Keratinocyte (primary cell): ENCODE results near the gene ANO9. TPM values are rescaled to one million over a fixed set of nuclear protein-coding genes. Genes with fewer than 3 reads are reported as not detected.

ENCODE experiments used
- DNase-seq: peaks from one replicate; pipeline ENCODE4 v3.0.0-alpha.2; 2011; ENCODE audit warnings: low read depth, missing footprints, low spot score
- FAIRE-seq: peaks from 2 replicates; lab custom pipeline; 2011; peaks lifted over from hg19 to GRCh38; lab: Jason Lieb, UNC
- H2AFZ ChIP-seq: 2 replicates; pipeline ENCODE4 v1.6.0; 2012; ENCODE audit warnings: low read length, control low read depth, inconsistent platforms; ENCODE audit not compliant: control insufficient read depth
- H3K27ac ChIP-seq: 2 replicates; pipeline ENCODE4 v1.5.1; 2011; ENCODE audit warnings: low read length; ENCODE audit not compliant: control insufficient read depth, insufficient read depth
- H3K27me3 ChIP-seq: 3 replicates; pipeline ENCODE4 v1.6.0; 2011; ENCODE audit warnings: low read length; ENCODE audit not compliant: control insufficient read depth, insufficient read depth; ENCODE audit errors: extremely low read depth
- H3K36me3 ChIP-seq, 2 experiments: 2 replicates in 1 of 2; 3 replicates in 1 of 2; pipeline ENCODE4 v1.5.1; 2011; ENCODE audit warnings: low read length in 2 of 2, mild to moderate bottlenecking in 1 of 2; ENCODE audit not compliant: control insufficient read depth in 2 of 2, insufficient read depth in 2 of 2; ENCODE audit errors: extremely low read depth in 1 of 2
- H3K4me1 ChIP-seq: 3 replicates; pipeline ENCODE4 v1.5.1; 2011; ENCODE audit warnings: low read length; ENCODE audit not compliant: control insufficient read depth, insufficient read depth; ENCODE audit errors: extremely low read depth
- H3K4me2 ChIP-seq: 3 replicates; pipeline ENCODE4 v1.6.0; 2011; ENCODE audit warnings: low read depth, low read length; ENCODE audit not compliant: control insufficient read depth, insufficient read depth; ENCODE audit errors: extremely low read depth
- H3K4me3 ChIP-seq, 3 experiments: fragments of 200-600 bp in 1 of 3; sonication (generic) in 1 of 3; 2 replicates in 2 of 3; 3 replicates in 1 of 3; pipeline ENCODE4 v1.5.1; 2011 to 2016; ENCODE audit warnings: low read length in 3 of 3, mild to moderate bottlenecking in 3 of 3, control low read depth in 2 of 3, inconsistent platforms in 1 of 3, low read depth in 1 of 3, mixed read lengths in 1 of 3, mixed run types in 1 of 3, moderate library complexity in 1 of 3; ENCODE audit not compliant: control insufficient read depth in 2 of 3, insufficient read depth in 2 of 3; ENCODE audit errors: extremely low read depth in 1 of 3
- H3K79me2 ChIP-seq: 2 replicates; pipeline ENCODE4 v1.6.0; 2012; ENCODE audit warnings: low read length; ENCODE audit not compliant: control insufficient read depth, insufficient read depth
- H3K9ac ChIP-seq: 3 replicates; pipeline ENCODE4 v1.6.0; 2011; ENCODE audit warnings: low read length; ENCODE audit not compliant: control insufficient read depth, insufficient read depth; ENCODE audit errors: extremely low read depth
- H3K9me1 ChIP-seq: 3 replicates; pipeline ENCODE4 v1.6.0; 2011; ENCODE audit warnings: low read length; ENCODE audit not compliant: control insufficient read depth, insufficient read depth; ENCODE audit errors: extremely low read depth
- H3K9me3 ChIP-seq: 2 replicates; pipeline ENCODE4 v1.5.1; 2012; ENCODE audit warnings: low read depth, low read length; ENCODE audit not compliant: control insufficient read depth
- H4K20me1 ChIP-seq: 3 replicates; pipeline ENCODE4 v1.6.0; 2011; ENCODE audit warnings: low read length; ENCODE audit not compliant: control insufficient read depth, insufficient read depth; ENCODE audit errors: extremely low read depth
- EZH2 ChIP-seq: IDR thresholded peaks from one replicate; pipeline ENCODE4 v1.6.1; 2012; ENCODE audit warnings: inconsistent platforms, mild to moderate bottlenecking, low read length, moderate library complexity
- dilution Hi-C: fragments of 300-500 bp; cut with MboI; formaldehyde crosslinking; loops from one replicate; pipeline ENCODE4 v1.7.0; 2020; ENCODE audit warnings: low sequenced_read_pairs; ENCODE audit not compliant: extremely low pct_ligation_motif_present
- polyA plus RNA-seq, 5 experiments: library from polyadenylated mRNA; depleted of rRNA in 3 of 5; stranded (reverse) in 3 of 5; stranded (forward) in 1 of 5; unstranded in 1 of 5; fragments of >200 nt; gene quantifications; 1 replicate in 1 of 5; 2 replicates in 3 of 5; 3 replicates in 1 of 5; pipeline versions ENCODE4 v1.2.1 to v1.2.3, GENCODE V29; 2011 to 2012; ENCODE audit warnings: missing spikeins in 2 of 5, low read depth in 1 of 5, low replicate concordance in 1 of 5
- TF ChIP-seq, protein P1 (sequence below), 3 experiments: IDR thresholded peaks in 1 of 3; conservative IDR thresholded peaks in 1 of 3; optimal IDR thresholded peaks in 1 of 3; 2 replicates in 2 of 3; 3 replicates in 1 of 3; pipeline versions ENCODE3 to v1.5.1; 2011; ENCODE audit warnings: low read length in 3 of 3, mild to moderate bottlenecking in 3 of 3, moderate library complexity in 2 of 3, control low read depth in 1 of 3, inconsistent platforms in 1 of 3; ENCODE audit not compliant: insufficient read depth in 2 of 3; ENCODE audit errors: extremely low read depth in 1 of 3

Gene ANO9
- polyA plus RNA-seq, 1 donor (not counting 4 experiments of a cell fraction or from before 2014, with no cell fraction given): 16.1 TPM

DNA sequence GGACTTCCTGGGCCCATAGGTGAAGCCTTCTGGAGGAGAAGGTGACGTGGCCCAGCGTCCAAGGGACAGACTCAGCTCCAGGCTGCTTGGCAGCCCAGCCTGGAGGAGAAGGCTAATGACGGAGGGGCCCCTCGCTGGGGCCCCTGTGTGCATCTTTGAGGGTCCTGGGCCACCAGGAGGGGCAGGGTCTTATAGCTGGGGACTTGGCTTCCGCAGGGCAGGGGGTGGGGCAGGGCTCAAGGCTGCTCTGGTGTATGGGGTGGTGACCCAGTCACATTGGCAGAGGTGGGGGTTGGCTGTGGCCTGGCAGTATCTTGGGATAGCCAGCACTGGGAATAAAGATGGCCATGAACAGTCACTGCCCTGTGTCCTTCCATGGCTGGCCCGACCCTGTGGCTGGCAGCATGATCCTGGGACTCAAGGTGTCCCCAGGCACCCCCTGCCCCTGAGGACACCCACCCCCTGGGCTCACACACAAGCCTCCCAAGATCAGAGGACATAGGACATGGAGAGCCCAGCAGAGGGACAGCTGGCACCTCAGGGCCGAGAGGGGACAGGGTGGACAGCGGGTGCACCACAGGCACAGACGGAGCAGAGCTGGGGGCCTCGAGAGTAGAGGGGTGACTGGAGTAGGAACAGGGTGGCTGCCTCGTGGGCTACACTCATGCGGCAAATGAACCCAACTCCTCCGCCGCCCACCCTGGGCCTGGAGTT lies 37.1 kb downstream of the ANO9 start:
- peaks cover 8% of the 10 kb centered on the region for H3K79me2 ChIP-seq
- H3K9ac ChIP-seq: no peak overlapping the region
- H3K27ac ChIP-seq: no peak overlapping the region
- FAIRE-seq (no peak), DNase-seq (no peak)
- H4K20me1 ChIP-seq: peaks cover 18% of the 10 kb centered on the region
- no peak overlapping the region for H3K4me3 ChIP-seq
- dilution Hi-C loops: no loop called here
- H3K9me1 ChIP-seq: no peaks in the 10 kb centered on the region
- H2AFZ ChIP-seq: no peak overlapping the region
- TF ChIP-seq, protein P1, sequence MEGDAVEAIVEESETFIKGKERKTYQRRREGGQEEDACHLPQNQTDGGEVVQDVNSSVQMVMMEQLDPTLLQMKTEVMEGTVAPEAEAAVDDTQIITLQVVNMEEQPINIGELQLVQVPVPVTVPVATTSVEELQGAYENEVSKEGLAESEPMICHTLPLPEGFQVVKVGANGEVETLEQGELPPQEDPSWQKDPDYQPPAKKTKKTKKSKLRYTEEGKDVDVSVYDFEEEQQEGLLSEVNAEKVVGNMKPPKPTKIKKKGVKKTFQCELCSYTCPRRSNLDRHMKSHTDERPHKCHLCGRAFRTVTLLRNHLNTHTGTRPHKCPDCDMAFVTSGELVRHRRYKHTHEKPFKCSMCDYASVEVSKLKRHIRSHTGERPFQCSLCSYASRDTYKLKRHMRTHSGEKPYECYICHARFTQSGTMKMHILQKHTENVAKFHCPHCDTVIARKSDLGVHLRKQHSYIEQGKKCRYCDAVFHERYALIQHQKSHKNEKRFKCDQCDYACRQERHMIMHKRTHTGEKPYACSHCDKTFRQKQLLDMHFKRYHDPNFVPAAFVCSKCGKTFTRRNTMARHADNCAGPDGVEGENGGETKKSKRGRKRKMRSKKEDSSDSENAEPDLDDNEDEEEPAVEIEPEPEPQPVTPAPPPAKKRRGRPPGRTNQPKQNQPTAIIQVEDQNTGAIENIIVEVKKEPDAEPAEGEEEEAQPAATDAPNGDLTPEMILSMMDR (optimal IDR thresholded peaks at IDR 0.05 in 1 of 3, IDR thresholded peaks at IDR 0.05 in 1 of 3, conservative IDR thresholded peaks at IDR 0.05 in 1 of 3; ENCODE audit: extremely low read depth in 1 of 3, insufficient read depth in 2 of 3, low read length in 3 of 3): no peak
- no peak for TF ChIP-seq EZH2
- H3K4me1 ChIP-seq: peaks cover 8% of the 10 kb centered on the region
- no peaks in the 10 kb centered on the region for H3K27me3 ChIP-seq
- H3K4me2 ChIP-seq: no peak overlapping the region
- H3K9me3 ChIP-seq: no peaks in the 10 kb centered on the region
- peaks cover 25 to 28% of the 10 kb centered on the region in 2 experiments for H3K36me3 ChIP-seq

DNA sequence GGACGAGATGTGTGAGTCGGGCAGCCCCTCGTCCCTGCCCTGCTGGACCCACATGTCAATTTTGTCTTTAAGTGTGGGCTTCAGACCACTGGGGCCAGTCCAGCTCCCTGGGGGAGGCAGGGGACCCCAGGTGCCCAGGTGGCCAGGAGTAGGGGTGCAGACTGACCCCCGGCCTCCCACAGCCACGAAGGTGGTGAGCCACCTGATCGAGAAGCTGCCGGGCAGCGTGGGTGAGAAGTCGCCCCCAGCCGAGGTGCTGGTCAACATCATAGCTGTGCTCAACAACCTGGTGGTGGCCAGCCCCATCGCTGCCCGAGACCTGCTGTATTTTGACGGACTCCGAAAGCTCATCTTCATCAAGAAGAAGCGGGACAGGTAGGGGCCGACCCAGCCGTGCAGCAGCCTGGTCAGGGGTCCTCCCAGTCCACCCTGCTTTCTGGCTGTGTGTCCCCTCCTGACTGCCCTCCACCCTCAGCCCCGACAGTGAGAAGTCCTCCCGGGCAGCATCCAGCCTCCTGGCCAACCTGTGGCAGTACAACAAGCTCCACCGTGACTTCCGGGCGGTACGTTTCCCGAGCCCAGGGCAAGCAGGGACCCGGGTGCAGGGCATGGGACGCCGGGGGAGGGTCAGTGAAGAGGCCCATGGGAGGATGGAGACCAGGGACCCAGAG lies 37.9 kb downstream of the ANO9 start:
- dilution Hi-C loops: no loop called here
- Histone ChIP-seq H3K27ac (no peak overlapping the region), H3K4me3 (no peak overlapping the region), H3K27me3 (no peaks in the 10 kb centered on the region), H3K9ac (no peak overlapping the region), H3K4me2 (no peak overlapping the region), H2AFZ (no peak overlapping the region), H4K20me1 (peaks cover 15% of the 10 kb centered on the region), H3K4me1 (peaks cover 8% of the 10 kb centered on the region), H3K9me1 (no peaks in the 10 kb centered on the region), H3K36me3 (peaks cover 26 to 28% of the 10 kb centered on the region in 2 experiments), H3K9me3 (no peaks in the 10 kb centered on the region), H3K79me2 (peaks cover 12% of the 10 kb centered on the region)
- TF ChIP-seq, protein P1 (optimal IDR thresholded peaks at IDR 0.05 in 1 of 3, IDR thresholded peaks at IDR 0.05 in 1 of 3, conservative IDR thresholded peaks at IDR 0.05 in 1 of 3; ENCODE audit: extremely low read depth in 1 of 3, insufficient read depth in 2 of 3, low read length in 3 of 3): no peak
- no peak for TF ChIP-seq EZH2
- no peak for DNase-seq
- no peak for FAIRE-seq
